ENCODE measurements around the gene TRIP4.
"Not testable (repeated sequence)": the region's sequence is repeated elsewhere in the genome, so short reads cannot be mapped to it uniquely, and the experiment has no call there.

The TRIP4 gene

GRCh38 chr15:64383760-64384159, 3.9 kb upstream of the TRIP4 start:
- no peak for DNase-seq

DNA sequence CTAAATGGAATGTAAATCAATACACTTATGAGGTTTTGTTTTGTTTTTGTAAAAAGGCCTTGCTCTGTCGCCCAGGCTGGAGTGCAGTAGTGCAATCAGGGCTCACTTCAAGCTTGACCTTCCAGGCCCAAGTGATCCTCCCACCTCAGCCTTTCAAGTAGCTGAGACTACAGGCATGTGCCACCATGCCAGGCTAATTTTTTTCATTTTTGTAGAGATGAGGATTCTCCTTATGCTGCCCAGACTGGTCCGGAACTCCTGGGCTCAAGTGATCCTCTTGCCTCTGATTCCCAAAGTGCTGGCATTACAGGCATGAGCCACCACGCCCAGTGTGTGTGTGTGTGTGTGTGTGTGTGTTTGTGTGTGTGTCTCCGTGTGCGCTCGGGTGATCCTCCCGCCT, 1.3 kb upstream of the TRIP4 start:
- DNase-seq, result no peak

DNA sequence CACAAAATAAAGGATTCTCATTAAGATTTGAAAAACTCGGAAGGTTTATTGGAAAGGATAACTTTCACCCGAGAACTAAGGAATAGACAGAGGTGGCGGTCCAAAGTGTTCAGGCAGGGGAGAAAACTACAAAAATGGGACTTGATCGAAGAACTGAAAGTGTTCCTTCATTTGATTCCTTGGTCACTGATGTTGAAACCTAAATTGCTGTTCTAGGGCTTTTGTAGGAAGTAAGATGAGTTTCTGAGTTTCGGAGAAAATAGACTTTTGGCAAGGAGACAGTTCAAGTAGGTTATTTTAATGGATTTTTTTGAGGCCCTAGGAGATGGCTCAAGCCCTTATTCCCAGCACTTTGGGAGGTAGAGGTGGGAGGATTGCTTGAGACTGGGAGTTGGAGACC, 1.4 kb downstream of the TRIP4 start:
- DNase-seq, result no peak

DNA sequence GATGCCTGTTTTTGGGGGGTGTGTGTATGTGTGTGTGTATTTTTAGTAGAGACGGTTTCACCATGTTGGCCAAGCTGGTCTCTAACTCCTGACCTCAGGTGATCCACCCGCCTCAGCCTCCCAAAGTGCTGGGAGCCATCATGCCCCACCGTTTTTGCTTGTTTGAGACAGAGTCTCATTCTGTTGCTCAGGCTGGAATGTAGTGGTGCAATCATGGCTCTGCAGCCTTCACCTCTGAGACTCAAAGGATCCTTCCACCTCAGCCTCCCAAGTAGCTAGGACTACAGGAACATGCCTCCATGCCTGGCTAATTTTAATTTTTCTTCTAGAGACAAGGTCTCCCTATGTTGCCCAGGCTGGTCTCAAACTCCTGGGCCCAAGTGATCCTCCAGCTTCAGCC, 4.8 kb downstream of the TRIP4 start:
- not testable (repeated sequence) for DNase-seq

DNA sequence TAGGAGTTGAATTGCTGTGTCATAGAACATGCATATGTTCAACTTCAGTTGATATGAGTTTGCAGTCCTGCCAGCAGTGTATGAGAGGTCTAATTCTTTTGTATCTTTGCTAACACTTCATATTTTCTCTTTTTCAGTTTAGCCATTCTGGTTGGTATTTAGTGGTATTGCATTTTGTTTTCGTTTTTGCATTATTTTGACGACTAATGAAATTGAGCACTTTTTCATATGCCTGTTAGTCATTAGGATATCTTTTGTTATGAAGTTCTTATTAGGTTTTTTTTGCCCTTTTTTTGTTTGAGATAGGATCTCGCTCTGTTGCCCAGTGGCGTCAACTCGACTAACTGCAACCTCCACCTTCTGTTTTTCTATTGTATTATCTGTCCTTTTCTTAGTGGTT, 9.2 kb downstream of the TRIP4 start:
- DNase-seq, result no peak

DNA sequence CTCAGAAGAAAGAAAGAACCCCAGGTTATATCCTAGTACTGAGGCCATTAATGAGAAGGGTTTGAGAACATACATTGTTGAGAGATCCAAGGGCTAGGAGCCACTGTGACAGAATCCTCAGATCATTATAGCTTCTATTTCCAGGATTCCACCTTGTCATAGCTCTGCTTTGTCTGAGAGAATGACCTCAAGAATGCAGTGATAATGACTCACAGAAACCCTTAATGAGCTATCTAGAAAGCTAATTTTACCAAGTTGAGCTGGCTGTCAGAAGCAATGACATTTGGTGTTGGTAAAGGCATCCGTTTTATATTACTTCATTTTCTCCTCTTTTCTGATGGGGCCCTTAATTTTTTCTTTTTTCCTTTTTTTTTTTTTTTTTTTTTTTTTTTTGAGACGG, 10.9 kb downstream of the TRIP4 start:
- DNase-seq, result no peak

DNA sequence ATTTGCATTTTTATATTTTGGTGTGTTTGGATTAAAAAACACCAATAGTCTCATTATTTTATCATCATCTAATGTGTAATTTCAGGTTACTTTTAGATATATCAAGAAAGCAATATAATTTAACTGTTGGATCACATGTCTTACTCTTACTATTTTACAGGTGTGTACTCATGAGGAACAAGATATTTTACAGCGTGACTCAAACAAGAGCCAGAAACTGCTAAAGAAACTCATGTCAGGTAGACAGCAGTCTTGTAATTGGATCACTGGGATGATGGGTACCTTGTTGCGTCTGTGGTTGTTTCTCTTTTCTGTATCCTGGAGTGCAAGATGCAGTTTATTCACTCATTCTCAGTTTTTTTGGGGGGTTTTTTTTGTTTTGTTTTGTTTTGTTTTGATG, 12.9 kb downstream of the TRIP4 start:
- DNase-seq, result no peak

DNA sequence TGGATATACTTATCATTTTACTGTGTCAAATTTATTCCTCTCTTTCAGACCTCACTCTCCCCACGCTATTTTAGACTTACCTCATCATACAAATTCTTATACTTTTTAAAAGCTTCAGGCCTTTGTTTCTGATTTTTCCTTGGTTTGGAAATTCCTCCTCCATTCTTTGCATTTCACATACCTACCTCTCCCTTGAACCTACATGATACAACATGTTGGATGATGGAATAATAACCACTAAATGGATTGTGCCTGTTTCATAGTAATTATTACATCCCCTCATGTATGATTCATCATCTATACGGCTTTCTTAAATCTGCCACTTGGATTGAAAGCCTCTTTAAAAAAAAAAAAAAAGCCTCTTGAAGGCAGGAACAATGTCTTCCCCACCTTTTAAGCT, 24.6 kb downstream of the TRIP4 start:
- no peak for DNase-seq

- DNase-seq, result no peak
These were observed 35.1 kb downstream of the TRIP4 start for GRCh38 chr15:64422697-64423096.

DNA sequence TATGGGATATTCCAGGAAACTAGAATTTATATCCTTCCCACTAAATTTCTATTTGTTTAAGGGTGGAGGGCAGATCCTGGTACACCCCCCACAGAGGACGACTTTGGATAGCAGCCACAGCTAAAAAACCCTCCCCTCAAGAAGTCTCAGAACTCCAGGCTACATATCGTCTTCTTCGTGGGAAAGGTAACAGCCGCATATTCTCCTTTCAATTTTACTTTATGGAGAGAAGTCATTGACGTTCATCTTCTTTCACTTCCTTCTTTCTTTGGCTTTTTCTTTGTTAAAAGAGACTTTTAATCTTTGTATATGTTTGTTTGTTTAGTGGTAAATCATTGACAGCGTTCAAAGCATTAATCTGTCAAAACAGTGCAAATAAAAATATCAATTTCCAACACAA, 36.3 kb downstream of the TRIP4 start:
- no peak for DNase-seq

GRCh38 chr15:64425221-64425620, 37.6 kb downstream of the TRIP4 start:
- DNase-seq, result no peak

DNA sequence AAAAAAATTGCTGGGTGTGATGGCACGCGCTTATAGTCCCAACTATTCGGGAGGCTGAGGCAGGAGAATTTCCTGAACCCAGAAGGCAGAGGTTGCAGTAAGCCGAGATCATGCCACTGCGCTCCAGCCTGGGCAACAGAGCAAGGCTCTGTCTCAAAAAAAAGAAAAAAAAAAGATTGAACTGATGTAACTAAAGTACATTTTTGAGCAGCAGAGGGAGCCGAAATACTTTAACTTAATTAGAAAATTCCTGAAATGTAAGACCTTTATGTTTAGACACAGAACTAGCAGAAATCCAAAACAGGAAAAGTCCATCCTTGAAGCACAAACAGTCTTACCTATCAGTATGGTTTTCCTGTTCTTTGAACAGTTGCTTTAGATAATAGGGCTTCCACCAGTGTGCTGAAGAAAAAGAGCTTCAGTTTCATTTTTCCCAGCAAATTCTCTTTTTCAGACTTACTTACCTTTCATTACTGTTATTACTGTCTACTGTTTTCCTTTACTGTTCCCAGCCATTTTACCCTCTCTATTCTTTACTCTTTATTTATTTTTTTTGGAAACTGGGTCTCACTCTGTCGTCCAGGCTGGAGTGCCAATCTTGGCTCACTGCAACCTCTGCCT, 39.3 kb downstream of the TRIP4 start:
- DNase-seq, result no peak

GRCh38 chr15:64429448-64429847, 41.8 kb downstream of the TRIP4 start:
- no peak for DNase-seq

DNA sequence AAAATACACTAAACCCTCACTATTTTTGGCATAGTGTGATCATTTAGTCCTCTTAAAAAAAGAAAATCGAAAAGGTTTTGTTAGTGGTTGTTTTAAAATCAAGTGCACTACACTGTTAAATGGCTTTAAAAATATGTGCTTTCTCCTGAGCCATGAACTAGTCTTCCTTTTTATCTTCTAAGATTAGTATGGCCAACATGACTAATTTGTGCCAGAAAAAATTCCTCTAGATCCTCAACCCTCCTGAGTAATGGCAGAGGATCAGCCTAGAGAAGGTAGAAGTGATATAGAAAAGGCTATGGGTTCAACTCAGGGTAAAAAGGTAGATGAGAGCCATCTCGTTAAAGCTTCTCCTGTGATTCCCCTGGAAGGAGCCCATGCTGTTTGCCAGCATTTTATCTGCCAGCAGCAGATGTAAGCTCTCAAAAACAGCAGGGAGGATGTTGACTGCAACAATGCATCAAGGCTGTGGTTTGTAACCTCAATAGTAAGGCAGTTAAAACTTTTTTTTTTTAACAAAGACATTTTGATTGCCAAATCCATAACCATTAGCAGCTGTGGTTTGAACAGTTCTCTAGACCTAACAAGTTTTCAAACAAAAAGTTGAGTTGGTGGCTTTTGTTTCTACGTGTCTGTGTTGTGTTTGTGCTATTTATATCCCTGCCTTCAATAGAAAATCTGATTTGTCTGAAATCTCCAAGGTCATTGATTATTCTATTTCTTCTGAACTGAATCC, 42.5 kb downstream of the TRIP4 start:
- DNase-seq, result no peak

DNA sequence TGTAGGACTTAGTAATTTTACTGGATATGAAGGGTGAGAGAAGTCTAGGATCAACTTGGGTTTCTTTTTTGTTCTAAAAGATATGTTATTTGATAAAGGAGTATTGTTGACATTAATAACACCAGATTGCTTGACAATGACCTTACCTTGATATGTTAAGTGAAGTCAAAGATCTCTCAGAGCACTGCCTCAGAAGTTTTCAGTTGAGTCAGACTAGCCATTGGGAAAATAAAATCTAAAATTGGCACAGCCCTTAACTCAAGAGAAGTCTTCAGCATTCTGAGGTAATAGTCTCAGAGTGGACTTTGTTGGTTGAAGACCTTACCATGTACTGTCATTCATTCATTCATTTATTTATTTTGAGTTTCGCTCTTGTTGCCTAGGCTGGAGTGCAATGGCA, 50.3 kb downstream of the TRIP4 start:
- DNase-seq, result no peak

GRCh38 chr15:64438653-64439447, 51.2 kb downstream of the TRIP4 start:
- DNase-seq, result no peak

- no peak for DNase-seq
These were observed 54.2 kb downstream of the TRIP4 start for GRCh38 chr15:64441852-64442251.

DNA sequence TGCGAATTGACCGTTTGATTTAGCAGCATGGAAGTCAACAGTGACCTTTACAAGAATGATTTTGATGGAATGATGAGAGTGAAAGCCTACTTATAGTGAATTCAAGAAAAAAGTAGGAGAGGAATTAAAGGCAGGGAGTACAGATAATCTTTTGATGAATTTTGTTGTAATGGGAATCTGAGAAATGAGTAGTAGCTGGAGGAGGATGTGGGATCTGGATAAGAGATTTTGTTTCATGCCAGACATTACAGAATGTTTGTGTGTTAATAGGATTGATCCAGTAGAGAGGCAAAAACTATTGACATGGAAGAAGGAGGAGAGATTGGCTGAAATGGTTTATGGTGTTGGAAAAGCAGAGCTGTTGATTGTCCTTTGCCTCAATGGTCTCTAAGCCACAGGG, 55.4 kb downstream of the TRIP4 start:
- no peak for DNase-seq

DNA sequence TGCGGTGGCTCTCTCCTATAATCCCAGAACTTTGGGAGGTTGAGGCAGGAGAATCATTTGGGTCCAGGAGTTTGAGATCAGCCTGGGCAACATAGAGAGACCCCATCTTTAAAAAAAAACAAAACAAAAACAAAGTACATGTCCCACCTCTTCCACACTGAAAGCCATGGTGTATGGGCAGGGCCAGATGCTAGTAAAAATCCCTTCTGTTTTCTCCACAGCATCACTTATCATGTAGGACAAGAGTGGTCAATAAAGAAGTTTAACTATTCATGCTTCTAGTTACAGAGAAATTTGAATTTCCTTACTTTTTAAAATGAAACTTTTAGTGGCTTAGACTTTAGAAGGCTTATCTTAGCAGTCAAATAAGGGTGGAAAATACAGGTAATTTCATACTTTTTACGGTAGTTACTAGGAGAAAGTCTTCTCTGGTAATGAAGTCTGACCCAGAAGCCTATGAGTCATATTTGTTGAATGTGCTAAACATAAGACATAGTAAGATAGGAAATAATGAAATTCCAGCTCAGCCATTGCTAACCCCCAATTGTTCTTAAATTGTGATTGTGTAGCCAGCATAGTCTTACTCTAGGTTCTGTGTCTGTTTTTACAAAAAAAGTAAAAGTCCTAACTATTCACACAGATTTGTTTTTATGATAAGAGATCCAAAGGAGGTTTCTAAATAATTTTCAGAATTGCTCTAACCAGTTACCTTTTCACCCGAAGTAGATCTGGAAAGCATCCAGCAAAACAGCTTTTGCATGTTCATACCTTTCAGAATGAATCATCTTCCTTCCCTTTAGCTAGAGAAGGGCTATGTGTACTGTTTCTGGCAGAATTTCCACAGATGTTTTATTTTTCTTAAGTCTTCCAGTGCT, 56.3 kb downstream of the TRIP4 start:
- DNase-seq, result no peak

- DNase-seq, result no peak
These were observed 57.2 kb downstream of the TRIP4 start for GRCh38 chr15:64444836-64445235.

- no peak for DNase-seq
These were observed 60.1 kb downstream of the TRIP4 start for GRCh38 chr15:64447536-64448315.

DNA sequence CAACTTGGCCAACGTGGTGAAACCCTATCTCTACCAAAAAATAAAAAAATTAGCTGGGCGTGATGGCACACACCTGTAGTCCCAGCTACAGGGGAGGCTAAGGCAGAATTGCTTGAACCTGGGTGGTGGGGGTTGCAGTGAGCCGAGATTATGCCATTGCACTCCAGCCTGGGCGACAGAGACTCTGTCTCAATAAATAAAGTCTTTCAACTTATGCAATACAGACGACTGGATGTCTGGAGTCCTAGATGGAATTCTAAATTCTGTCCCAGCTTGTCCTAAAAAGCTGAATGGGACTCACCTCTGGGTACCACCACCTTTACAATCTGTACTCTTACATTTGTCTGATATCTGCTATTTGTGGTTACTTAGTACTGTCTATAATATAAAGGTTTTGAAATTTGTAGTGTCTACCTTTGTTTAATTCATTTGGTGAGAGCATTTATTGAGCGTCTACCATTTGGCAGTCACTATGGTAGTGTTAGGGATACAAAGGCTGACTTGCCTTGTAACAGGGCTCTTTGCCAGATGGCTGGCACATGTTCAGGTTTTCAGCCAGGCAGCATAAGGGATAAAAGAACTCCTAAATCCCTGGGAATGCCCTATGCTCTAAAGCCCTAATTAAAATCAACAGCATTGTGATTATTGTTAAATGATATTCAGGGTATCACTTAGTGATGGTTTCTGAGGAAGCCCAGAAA, 65.5 kb downstream of the TRIP4 start:
- DNase-seq, result no peak
